Brain microvascular endothelial cell (primary cell): ENCODE data around the gene SFSWAP.
A peak's percentile ranks its signal among the peaks of the same experiment; 100 is the strongest.

ENCODE experiments used
- DNase-seq: peaks from one replicate; pipeline ENCODE4 v3.0.0-alpha.2; 2020
- H3K27ac ChIP-seq: fragments of 250-450 bp; sonication (Bioruptor Pico); 2 replicates; pipeline ENCODE4 v1.5.1; 2020; ENCODE audit warnings: mild to moderate bottlenecking, moderate library complexity
- H3K27me3 ChIP-seq: fragments of 250-450 bp; sonication (Bioruptor Pico); replicated peaks from 2 replicates; pipeline ENCODE4 v1.5.1; 2020; ENCODE audit warnings: mild to moderate bottlenecking
- H3K36me3 ChIP-seq: fragments of 250-450 bp; sonication (Bioruptor Pico); replicated peaks from 2 replicates; pipeline ENCODE4 v1.5.1; 2020; ENCODE audit warnings: mild to moderate bottlenecking
- H3K4me3 ChIP-seq: 2 replicates; pipeline ENCODE4 v1.5.1; 2011; ENCODE audit warnings: low read depth, mild to moderate bottlenecking, control low read depth, low read length, moderate library complexity
- in situ Hi-C: cut with HindIII; loops from 2 replicates; pipeline ENCODE4 v1.10.0; 2017; ENCODE audit warnings: low sequenced_read_pairs, low pct_ligation_motif_present
- TF ChIP-seq, protein P1 (sequence below): IDR thresholded peaks from 2 replicates; pipeline ENCODE4 v1.5.1; 2011; ENCODE audit warnings: low read depth, mild to moderate bottlenecking, moderate library complexity, low read length, control low read depth, inconsistent platforms; ENCODE audit errors: missing control alignments

Gene SFSWAP

DNA sequence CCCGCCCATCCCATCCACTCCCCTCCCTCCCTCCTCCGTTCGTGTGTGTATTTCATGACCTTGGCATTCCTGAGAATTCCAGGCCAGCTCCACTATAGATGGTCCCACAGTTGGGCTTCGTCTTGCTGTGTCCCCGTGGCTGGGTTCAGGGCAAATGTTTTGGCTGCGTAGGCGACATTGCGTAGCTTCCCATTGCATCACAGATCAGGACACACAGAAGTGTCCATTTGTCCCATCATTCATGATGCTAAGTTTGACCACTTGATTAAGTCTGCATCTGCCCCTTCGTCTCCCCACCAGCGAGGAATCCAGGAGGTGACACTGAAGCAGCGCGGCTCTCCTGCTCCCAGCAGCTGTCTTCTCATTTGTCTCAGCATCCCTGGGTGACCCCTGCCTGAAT, 78.7 kb downstream of the SFSWAP start:
- no peak for DNase-seq
- Histone ChIP-seq H3K4me3 (no peak overlapping the region), H3K27me3 (no peaks in the 10 kb centered on the region), H3K36me3 (peaks cover 13% of the 10 kb centered on the region), H3K27ac (no peak overlapping the region)
- in situ Hi-C loops: no loop called here
- TF ChIP-seq, protein P1, sequence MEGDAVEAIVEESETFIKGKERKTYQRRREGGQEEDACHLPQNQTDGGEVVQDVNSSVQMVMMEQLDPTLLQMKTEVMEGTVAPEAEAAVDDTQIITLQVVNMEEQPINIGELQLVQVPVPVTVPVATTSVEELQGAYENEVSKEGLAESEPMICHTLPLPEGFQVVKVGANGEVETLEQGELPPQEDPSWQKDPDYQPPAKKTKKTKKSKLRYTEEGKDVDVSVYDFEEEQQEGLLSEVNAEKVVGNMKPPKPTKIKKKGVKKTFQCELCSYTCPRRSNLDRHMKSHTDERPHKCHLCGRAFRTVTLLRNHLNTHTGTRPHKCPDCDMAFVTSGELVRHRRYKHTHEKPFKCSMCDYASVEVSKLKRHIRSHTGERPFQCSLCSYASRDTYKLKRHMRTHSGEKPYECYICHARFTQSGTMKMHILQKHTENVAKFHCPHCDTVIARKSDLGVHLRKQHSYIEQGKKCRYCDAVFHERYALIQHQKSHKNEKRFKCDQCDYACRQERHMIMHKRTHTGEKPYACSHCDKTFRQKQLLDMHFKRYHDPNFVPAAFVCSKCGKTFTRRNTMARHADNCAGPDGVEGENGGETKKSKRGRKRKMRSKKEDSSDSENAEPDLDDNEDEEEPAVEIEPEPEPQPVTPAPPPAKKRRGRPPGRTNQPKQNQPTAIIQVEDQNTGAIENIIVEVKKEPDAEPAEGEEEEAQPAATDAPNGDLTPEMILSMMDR: no peak

DNA sequence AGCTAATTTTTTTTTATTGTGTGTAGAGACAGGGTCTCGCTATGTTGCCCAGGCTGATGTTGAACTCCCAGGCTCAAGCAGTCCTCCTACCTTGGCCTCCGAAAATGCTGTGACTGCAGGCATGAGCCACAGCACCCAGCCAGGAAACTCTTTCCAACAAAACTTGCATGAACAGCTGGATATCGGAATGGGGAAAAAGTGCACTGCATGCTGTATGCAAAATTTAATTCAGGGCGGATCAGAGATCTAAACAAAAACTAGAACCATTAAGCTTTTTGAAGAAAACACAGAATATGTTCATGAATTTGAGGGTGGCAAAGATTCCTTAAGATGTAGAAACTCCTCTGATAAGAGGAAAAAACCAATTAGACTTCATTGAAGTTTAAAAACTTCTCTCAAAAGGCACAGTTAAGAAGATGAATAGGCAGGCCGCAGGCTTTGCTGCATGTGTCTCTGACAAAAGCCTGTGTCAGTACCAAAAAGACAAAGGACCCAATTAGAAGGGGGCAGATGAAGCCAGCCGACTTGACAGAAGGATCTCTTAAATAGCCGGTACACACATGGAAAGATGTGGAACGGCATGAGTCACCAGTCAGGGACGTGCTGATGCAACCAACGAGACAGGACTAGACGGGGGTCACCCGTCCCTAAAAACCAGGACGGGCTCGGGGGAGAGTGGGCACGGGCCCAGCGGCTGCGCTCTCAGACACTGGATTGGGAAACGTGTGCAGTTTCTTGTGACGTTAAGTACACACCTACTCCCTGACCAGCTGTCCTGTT, 82.5 kb downstream of the SFSWAP start:
- no peak overlapping the region for H3K27ac ChIP-seq
- peaks cover 7% of the 10 kb centered on the region for H3K36me3 ChIP-seq
- TF ChIP-seq, protein P1: no peak
- no peaks in the 10 kb centered on the region for H3K27me3 ChIP-seq
- H3K4me3 ChIP-seq: no peak overlapping the region
- peak; percentile 49 for DNase-seq
- in situ Hi-C loops: no loop called here

DNA sequence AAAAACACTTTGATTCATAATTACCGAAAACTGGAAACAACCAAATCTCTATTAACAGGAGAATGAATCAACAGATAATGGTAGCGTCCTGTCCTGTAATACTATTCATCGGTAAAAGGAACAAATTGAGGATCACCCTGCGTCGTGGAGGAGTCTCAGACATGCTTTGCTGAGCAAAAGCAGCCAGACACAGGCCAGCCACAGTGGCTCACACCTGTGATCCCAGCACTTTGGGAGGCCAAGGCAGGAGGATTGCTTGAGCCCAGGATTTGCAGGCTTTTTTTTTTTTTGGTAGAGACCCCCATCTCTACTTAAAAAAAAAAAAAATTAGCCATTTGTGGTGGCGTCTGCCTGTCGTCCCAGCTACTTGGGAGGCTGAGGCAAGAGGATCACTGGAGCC, 83.2 kb downstream of the SFSWAP start:
- DNase-seq: no peak
- TF ChIP-seq, protein P1: no peak
- no peak overlapping the region for H3K4me3 ChIP-seq
- peaks cover 7% of the 10 kb centered on the region for H3K36me3 ChIP-seq
- H3K27ac ChIP-seq: no peak overlapping the region
- H3K27me3 ChIP-seq: no peaks in the 10 kb centered on the region
- in situ Hi-C loops: no loop called here

DNA sequence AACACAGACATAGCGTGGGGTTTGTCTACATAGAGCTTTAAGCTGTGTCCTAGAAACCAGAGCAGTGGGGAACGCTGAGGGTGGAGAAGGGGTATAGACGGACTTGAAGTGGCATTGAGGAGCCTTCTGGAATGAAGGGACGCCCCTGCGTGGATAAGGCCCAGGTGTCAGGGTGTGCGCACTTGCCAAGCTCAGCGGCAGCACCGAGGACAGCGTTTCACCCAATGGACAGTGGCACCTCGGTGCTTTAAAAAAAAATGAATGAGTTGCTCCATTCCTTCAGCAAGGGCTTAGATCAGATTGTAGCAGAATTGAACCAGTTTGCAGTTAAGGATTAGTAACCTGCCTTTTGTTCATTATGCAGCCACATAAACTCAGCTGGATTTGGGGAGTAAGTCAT, 83.7 kb downstream of the SFSWAP start:
- in situ Hi-C loops: no loop called here
- Histone ChIP-seq H3K27me3 (no peaks in the 10 kb centered on the region), H3K4me3 (no peak overlapping the region), H3K27ac (no peak overlapping the region), H3K36me3 (peaks cover 10% of the 10 kb centered on the region)
- TF ChIP-seq, protein P1: no peak
- DNase-seq: no peak

DNA sequence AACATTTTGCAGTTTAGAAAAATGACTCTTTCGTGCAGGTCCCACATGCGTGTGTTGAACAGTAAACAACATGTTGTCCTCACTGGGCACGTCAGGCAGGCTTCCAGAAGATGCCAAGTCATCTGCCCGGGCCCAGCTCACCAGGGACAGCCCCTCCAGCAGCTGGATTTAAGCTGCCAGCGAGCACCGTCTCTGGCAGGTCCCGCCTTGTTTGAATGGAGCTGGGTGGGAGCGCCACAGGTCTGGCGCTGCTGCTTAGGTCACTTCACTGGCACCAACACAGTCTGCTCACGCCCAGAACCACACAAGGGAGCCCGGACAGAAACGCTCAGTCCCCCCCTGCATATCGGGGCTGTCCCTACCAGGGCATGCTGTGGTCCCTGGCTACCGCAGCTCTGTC, 84.2 kb downstream of the SFSWAP start:
- Histone ChIP-seq H3K27ac (no peak overlapping the region), H3K36me3 (peaks cover 10% of the 10 kb centered on the region), H3K27me3 (no peaks in the 10 kb centered on the region), H3K4me3 (no peak overlapping the region)
- no peak for DNase-seq
- in situ Hi-C loops: no loop called here
- TF ChIP-seq, protein P1: no peak

DNA sequence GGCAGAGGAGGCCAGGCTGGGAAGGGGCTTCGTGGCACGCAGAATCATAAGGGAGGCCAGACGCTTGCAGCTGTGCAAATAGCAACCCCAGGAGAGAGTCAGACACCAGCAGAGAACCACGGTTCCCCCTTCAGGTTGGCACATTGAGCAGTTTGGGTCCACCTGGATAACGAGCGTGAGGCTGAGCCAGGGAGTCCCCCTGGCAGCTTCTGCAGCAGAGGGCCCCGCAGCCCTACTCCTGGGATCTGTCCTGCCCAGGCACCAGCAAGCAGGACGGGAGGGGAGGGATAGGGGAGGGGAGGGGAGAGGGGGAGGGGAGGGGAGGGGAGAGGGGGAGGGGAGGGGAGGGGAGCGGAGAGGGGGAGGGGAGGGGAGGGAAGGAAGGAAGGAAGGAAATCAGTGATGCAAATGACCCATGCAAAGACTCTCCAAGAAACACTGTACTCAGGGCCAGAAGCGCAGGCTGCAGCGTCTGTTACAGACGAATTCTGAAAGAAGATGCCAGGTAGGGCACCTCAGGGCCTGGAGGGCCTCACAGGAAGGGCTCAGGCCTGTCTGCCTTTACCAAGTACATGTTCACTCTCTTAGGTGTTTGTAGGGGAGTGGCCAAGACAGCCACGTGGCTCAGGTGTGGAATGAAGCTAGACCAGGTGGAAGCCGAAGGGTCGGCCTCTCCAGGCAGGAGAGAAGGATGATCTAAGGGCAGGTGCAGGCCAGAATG, 85.0 kb downstream of the SFSWAP start:
- H3K4me3 ChIP-seq: no peak overlapping the region
- no peak overlapping the region for H3K27ac ChIP-seq
- in situ Hi-C loops: no loop called here
- H3K27me3 ChIP-seq: no peaks in the 10 kb centered on the region
- no peak for DNase-seq
- TF ChIP-seq, protein P1: no peak
- peaks cover 7% of the 10 kb centered on the region for H3K36me3 ChIP-seq
